ENCODE measurements around the gene USO1.

Gene USO1

DNA sequence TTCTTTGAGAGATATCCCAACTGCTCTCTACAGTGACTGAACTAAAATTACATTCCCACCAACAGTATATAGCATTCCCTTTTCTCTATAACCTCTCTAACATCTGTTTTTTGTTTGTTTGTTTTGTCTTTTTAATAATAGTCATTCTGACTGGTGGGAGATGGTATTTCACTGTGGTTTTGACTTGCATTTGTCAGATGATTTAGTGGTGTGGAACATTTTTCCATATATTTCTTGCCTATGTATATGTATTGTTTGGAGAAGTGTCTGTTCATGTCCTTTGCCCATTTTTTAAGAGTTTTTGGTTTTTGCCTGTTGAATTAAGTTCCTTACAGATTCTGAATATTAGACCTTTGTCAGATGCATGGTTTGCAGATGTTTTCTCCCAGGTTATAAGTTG is 9.0 kb downstream of the USO1 start:
- TF ChIP-seq, protein P1, sequence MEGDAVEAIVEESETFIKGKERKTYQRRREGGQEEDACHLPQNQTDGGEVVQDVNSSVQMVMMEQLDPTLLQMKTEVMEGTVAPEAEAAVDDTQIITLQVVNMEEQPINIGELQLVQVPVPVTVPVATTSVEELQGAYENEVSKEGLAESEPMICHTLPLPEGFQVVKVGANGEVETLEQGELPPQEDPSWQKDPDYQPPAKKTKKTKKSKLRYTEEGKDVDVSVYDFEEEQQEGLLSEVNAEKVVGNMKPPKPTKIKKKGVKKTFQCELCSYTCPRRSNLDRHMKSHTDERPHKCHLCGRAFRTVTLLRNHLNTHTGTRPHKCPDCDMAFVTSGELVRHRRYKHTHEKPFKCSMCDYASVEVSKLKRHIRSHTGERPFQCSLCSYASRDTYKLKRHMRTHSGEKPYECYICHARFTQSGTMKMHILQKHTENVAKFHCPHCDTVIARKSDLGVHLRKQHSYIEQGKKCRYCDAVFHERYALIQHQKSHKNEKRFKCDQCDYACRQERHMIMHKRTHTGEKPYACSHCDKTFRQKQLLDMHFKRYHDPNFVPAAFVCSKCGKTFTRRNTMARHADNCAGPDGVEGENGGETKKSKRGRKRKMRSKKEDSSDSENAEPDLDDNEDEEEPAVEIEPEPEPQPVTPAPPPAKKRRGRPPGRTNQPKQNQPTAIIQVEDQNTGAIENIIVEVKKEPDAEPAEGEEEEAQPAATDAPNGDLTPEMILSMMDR (conservative IDR thresholded peaks at IDR 0.05; ENCODE audit: low read depth, low read length) = no peak
- DNase-seq (ENCODE audit: low read depth) = peak; percentile 56
- H3K4me3 ChIP-seq (ENCODE audit: low read depth, low read length) = no peak overlapping the region

DNA sequence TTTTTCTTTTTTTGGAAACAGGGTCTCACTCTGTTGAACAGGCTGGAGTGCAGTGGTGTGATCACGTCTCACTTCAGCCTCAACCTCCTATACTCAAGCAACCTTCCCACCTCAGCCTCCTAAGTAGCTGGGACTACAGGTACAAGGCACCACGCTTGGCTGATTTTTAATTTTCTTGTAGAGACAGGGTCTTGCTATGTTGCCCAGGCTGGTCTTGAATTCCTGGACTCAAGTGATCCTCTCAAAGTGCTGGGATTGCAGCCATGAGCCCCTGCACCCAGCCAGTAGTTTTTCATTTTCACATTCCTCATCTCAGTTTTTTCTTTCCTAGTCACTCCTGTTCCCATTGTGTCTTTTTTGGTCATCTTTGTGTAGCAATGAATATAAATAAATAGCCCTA is 11.1 kb downstream of the USO1 start:
- no peak for DNase-seq (ENCODE audit: low read depth)
- no peak overlapping the region for H3K4me3 ChIP-seq (ENCODE audit: low read depth, low read length)
- TF ChIP-seq, protein P1 (conservative IDR thresholded peaks at IDR 0.05; ENCODE audit: low read depth, low read length) = no peak

DNA sequence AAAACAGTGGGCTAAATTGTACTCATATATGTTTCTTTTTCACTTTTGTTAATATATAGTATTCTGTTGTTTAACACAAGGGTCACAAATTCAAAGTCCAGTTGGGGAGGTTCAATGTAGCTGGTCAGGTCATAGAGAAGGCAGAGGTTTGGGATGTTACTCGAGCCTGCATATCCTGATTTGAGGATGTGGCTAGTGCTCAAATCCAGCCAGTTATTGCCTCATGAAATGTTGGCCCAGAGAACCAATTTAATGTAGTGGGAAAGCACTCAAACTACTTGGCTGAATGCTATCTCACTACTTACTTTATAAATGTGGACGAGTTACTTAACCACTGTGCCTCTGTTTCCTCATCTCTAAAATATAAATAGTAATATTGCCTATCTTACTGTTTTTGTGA is 12.5 kb downstream of the USO1 start:
- TF ChIP-seq, protein P1 (conservative IDR thresholded peaks at IDR 0.05; ENCODE audit: low read depth, low read length) = no peak
- H3K4me3 ChIP-seq (ENCODE audit: low read depth, low read length) = no peak overlapping the region
- DNase-seq (ENCODE audit: low read depth) = peak; percentile 23

DNA sequence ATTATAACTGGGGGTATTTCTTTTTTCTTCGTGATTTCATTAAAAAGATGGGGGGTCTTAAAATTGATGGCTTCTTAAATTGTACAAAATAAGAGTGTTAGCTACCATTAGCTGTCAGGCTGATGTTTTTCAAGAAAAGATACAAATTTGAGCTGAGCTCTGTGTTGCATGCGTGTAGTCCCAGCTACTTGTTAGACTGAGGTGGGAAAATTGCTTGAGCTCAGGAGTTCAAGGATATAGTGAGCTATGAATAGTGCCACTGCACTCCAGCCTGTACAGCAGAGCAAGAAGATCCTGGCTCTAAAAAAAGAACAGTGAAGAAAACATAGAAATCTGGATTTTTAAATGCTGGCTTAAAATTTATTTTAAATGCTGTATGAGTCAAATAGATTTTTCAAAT is 13.0 kb downstream of the USO1 start:
- no peak for DNase-seq (ENCODE audit: low read depth)
- TF ChIP-seq, protein P1 (conservative IDR thresholded peaks at IDR 0.05; ENCODE audit: low read depth, low read length) = no peak
- H3K4me3 ChIP-seq (ENCODE audit: low read depth, low read length) = no peak overlapping the region

DNA sequence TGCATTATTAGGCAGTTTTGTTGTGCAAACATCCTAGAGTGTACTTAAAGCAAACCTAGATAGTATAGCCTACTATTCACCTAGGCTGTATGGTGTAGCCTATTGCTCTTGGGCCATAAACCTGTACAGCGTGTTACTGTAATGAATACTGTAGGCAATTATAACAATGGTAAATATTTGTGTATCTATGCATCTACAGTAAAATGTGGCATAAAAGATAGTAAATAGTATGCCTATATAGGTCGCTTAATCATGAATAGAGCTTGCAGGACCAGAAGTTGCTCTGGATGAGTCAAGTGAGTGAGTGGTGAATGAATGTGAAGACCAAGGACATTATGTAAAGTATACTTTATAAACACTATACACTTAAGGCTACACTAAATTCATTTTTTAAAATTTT is 16.6 kb downstream of the USO1 start:
- no peak overlapping the region for H3K4me3 ChIP-seq (ENCODE audit: low read depth, low read length)
- TF ChIP-seq, protein P1 (conservative IDR thresholded peaks at IDR 0.05; ENCODE audit: low read depth, low read length) = no peak
- DNase-seq (ENCODE audit: low read depth) = no peak

DNA sequence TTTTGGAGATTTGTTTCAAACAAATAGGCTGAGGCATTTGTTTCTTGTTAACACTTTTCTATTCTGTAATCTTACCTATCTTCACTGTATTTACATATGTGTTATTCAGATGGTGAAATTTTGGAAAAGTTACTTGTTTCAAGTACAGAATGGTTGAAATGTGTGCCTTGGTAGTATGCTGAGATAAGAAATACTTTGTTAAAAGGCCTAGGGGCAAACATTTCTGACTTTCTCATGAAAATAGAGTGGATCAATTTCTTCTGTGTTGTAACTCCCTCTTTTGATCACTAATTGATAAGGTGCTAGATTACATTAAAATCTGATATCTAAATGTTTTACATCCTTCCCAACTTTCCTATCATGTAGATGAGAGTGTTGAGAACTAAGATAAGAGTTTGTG is 18.1 kb downstream of the USO1 start:
- TF ChIP-seq, protein P1 (conservative IDR thresholded peaks at IDR 0.05; ENCODE audit: low read depth, low read length) = no peak
- DNase-seq (ENCODE audit: low read depth) = no peak
- H3K4me3 ChIP-seq (ENCODE audit: low read depth, low read length) = no peak overlapping the region

DNA sequence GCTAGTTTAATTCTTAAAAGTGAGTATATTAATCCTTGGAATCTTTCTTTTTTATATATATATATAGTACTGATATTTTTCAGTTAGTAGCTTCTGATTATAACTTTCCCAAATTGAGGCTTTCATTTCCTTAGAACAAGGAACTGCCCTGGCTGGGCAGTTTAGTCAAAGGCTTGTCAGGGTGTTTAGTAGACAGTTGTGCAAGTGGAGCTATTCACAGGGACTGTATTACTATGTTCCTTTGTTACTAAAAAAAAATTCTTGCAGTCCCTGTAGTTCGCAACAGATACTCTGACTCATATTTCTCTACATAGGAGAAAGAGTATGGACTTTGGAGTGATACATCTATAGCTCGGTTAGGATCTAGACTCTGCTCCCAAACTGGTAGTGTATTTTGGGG is 20.8 kb downstream of the USO1 start:
- peak; percentile 83 for DNase-seq (ENCODE audit: low read depth)
- TF ChIP-seq, protein P1 (conservative IDR thresholded peaks at IDR 0.05; ENCODE audit: low read depth, low read length) = no peak
- no peak overlapping the region for H3K4me3 ChIP-seq (ENCODE audit: low read depth, low read length)

Measured in choroid plexus epithelial cell (primary cell).